ENCODE data around the gene CRTC2. TPM values are rescaled to one million over a fixed set of nuclear protein-coding genes. Genes with fewer than 3 reads are reported as not detected.
A peak's percentile ranks its signal among the peaks of the same experiment; 100 is the strongest.

The CRTC2 gene
- total RNA-seq, 1 donor from 2014 or later, result 21.7 TPM

DNA sequence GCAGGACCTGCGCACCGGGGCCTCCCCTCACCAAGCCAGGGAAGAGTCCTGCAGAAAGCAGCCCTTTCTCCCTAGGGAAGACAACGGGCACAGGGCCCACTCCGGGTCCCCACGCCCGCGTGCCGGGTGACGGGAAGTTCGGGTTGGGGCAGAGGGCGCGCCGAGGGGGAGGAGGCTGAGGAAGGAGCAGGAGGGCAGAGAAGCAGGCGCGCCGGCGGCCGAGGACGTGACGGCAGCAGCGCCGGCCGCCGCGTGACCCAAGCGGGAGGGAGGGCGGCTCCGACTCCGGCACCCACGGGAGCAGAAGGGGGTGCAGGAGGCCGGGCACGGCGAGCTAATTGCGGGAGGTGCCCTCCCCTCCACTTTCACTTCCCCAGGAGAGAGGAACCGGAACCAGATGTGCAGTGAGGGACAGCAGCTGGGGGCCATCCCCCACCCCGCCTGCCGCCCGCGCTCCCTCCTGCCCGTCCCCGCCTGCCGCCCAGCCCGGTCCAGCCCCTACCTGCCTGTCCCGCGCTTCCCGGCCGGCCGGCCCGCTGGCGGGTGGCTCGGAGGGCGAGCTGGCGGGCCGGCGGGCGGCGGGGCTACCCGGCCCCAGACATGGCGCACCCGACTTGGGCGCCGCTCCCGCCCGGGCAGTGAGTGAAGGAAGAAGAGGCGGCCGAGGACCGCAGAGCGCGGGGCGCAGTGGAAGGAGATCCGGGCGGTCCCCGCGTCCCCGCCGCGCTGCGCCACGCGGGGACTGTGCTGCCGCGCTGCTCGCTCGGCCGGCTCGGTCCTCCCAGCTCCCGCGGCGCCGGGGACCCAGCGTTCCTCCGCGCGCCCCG lies 12.4 kb downstream of the CRTC2 start:
- Histone ChIP-seq H3K36me3 (ENCODE audit: control insufficient read depth, insufficient read depth, low read length) (peaks cover 3% of the 10 kb centered on the region), H3K27me3 (ENCODE audit: control insufficient read depth, insufficient read depth, low read length) (no peaks in the 10 kb centered on the region), H3K4me3 (ENCODE audit: low read depth, low read length) (peak overlapping the region; percentile 74)
- TF ChIP-seq, protein P1, sequence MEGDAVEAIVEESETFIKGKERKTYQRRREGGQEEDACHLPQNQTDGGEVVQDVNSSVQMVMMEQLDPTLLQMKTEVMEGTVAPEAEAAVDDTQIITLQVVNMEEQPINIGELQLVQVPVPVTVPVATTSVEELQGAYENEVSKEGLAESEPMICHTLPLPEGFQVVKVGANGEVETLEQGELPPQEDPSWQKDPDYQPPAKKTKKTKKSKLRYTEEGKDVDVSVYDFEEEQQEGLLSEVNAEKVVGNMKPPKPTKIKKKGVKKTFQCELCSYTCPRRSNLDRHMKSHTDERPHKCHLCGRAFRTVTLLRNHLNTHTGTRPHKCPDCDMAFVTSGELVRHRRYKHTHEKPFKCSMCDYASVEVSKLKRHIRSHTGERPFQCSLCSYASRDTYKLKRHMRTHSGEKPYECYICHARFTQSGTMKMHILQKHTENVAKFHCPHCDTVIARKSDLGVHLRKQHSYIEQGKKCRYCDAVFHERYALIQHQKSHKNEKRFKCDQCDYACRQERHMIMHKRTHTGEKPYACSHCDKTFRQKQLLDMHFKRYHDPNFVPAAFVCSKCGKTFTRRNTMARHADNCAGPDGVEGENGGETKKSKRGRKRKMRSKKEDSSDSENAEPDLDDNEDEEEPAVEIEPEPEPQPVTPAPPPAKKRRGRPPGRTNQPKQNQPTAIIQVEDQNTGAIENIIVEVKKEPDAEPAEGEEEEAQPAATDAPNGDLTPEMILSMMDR (IDR thresholded peaks at IDR 0.05; ENCODE audit: insufficient read depth, low read length, poor library complexity, severe bottlenecking), result no peak
- DNase-seq (ENCODE audit: low read depth), result no peak

DNA sequence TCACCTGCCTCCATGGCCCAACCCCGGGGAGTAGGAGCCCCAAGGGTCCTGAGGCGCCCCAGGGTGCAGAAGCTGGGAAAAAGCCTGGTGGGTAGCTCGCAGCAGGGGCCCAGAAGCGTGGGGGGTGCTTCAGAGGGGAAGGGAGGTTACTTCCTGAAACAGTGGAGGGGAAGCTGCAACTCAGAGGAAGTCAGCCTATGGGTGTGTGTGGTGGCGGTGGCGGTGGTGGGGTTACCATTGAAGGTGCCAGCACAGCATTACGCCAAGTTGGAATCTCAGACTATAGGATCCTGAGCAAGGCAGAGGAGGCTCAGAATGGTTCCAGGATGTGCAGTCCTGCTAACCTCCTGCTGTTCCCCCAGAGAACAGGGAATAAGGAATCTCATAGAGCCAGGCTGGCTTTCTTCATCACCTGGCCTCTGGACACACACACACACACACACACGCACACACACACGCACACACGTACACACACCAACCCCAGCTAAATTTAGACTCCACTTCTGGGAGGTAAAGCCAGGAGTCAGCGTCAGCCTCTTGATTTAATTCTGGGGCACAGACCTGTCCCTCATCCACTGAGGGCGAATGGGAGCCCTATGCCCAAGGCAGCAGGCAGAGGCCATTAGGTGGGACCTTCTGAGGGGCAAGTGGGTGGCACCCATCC lies 13.1 kb downstream of the CRTC2 start:
- peaks cover 3% of the 10 kb centered on the region for H3K36me3 ChIP-seq (ENCODE audit: control insufficient read depth, insufficient read depth, low read length)
- H3K4me3 ChIP-seq (ENCODE audit: low read depth, low read length), result peak overlapping the region; percentile 74
- no peaks in the 10 kb centered on the region for H3K27me3 ChIP-seq (ENCODE audit: control insufficient read depth, insufficient read depth, low read length)
- TF ChIP-seq, protein P1 (IDR thresholded peaks at IDR 0.05; ENCODE audit: insufficient read depth, low read length, poor library complexity, severe bottlenecking), result no peak
- no peak for DNase-seq (ENCODE audit: low read depth)

DNA sequence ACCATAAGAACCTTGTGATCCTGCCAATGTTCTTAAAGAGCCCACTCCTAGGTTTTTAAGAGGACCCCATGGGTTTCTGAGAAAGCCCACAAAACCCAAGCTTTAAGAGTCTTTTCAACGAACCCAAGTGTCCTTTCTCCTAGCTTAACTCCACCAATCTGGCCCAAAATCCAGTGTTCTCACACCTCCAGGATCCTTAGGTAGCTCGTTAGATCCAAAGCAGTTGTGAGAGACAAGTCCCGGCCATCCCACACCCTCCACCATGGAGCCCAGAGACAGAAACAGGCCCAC lies 13.6 kb downstream of the CRTC2 start:
- H3K36me3 ChIP-seq (ENCODE audit: control insufficient read depth, insufficient read depth, low read length), result peaks cover 3% of the 10 kb centered on the region
- no peak overlapping the region for H3K4me3 ChIP-seq (ENCODE audit: low read depth, low read length)
- TF ChIP-seq, protein P1 (IDR thresholded peaks at IDR 0.05; ENCODE audit: insufficient read depth, low read length, poor library complexity, severe bottlenecking), result no peak

DNA sequence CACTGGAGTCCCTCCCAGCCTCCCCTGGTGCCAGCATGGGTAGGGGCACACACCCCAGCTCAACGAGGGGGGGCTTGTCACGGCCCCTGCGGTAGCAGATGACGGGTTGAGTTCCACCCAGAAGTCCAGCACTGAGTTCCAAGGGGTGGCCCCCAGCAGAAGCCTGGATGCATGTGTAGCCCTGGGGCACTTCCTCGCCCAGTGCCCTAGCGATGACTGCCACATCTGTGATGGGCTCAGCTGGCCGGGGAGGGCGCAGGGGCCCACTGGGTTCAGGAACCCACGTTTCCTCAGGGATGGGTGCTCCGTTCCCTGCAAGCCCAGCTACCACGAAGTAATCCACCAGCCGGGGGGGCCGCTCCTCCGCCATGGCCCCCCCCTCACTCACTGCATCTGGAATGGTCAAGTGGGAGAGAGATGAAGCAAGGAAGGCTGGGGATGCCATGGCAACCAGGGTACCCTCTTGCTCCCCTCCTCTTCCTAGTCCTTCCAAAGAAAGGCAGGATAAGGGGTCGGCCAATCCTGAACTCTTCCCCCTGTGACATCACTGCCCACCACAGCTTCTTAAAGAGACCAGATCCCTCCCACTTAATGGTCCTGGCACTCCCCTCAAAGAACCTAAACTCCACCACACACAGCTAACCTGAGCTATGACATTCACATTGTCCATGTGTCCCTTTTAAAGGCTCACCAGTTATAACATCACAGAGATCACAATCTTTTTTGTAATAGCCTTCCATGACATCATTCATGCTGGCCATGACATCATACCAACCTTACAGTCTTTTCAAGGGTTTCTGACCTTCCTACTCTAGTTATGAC lies 14.2 kb downstream of the CRTC2 start:
- H3K36me3 ChIP-seq (ENCODE audit: control insufficient read depth, insufficient read depth, low read length), result peaks cover 3% of the 10 kb centered on the region
- H3K4me3 ChIP-seq (ENCODE audit: low read depth, low read length), result no peak overlapping the region
- TF ChIP-seq, protein P1 (IDR thresholded peaks at IDR 0.05; ENCODE audit: insufficient read depth, low read length, poor library complexity, severe bottlenecking), result no peak

More for the DNA sequence above, 13.6 kb downstream of the CRTC2 start:
- H3K27me3 ChIP-seq (ENCODE audit: control insufficient read depth, insufficient read depth, low read length), result no peaks in the 10 kb centered on the region
- no peak for DNase-seq (ENCODE audit: low read depth)

DNA sequence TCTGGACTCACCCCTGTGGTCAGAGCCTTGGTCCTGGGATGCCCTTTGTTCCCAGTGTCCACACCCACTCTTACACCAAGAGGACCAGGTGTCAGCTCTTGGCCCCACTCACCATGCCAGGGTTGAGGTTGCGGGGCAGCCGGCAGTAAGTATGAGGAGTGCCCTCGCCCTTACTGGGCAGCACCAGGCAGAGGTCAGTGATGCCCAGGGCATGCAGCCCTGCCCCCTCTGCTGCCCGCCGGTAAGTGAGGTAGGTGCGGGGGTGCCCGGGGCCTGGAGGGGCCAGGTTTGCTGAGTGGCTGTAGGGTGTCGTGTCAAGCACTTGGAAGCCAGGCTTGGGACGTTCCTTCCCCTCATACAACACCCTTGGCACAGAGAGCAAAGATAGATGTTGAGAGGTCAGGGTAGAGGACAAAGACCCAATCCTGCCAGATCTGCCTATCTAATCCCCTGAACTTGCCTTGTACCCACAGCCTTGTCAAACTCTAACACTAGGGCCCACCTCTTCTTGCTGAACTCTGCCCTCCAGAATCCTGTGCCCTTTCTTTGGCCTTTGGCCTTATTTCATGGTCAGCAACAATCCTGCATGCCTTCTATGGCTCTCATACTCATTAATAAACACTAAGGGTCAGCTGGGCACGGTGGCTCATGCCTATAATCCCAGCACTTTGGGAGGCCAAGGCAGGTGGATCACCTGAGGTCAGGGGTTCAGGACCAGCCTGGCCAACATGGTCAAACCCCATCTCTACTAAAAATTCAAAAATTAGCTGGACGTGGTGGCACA lies 15.5 kb downstream of the CRTC2 start:
- H3K27me3 ChIP-seq (ENCODE audit: control insufficient read depth, insufficient read depth, low read length), result no peaks in the 10 kb centered on the region
- no peak overlapping the region for H3K4me3 ChIP-seq (ENCODE audit: low read depth, low read length)
- H3K36me3 ChIP-seq (ENCODE audit: control insufficient read depth, insufficient read depth, low read length), result peaks cover 2% of the 10 kb centered on the region
- no peak for DNase-seq (ENCODE audit: low read depth)
- TF ChIP-seq, protein P1 (IDR thresholded peaks at IDR 0.05; ENCODE audit: insufficient read depth, low read length, poor library complexity, severe bottlenecking), result no peak

More for the DNA sequence above, 14.2 kb downstream of the CRTC2 start:
- no peak for DNase-seq (ENCODE audit: low read depth)
- H3K27me3 ChIP-seq (ENCODE audit: control insufficient read depth, insufficient read depth, low read length), result no peaks in the 10 kb centered on the region

Data from kidney epithelial cell (primary cell).